Neuronal stem cell (in vitro differentiated cells): Measurements from ENCODE around the gene MAST4.

Source experiments
- DNase-seq: peaks from one replicate; pipeline ENCODE4 v3.0.0-alpha.2; 2013; ENCODE audit warnings: low spot score
- H2AFZ ChIP-seq: one replicate; pipeline ENCODE4 v1.6.1; 2013; ENCODE audit warnings: mild to moderate bottlenecking, low read length, inconsistent platforms
- H2AK5ac ChIP-seq: 2 replicates; pipeline ENCODE4 v1.6.1; 2013; ENCODE audit warnings: low read depth, mild to moderate bottlenecking, inconsistent platforms, low read length, moderate library complexity, mixed read lengths
- H2BK120ac ChIP-seq: 2 replicates; pipeline ENCODE4 v1.6.1; 2013; ENCODE audit warnings: low read depth, mild to moderate bottlenecking, inconsistent platforms, low read length, moderate library complexity, mixed read lengths
- H2BK12ac ChIP-seq: one replicate; pipeline ENCODE4 v1.6.1; 2013; ENCODE audit warnings: low read length, inconsistent platforms
- H2BK15ac ChIP-seq: 2 replicates; pipeline ENCODE4 v1.6.1; 2013; ENCODE audit warnings: mild to moderate bottlenecking, low read length, inconsistent platforms, mixed read lengths
- H2BK5ac ChIP-seq: one replicate; pipeline ENCODE4 v1.6.1; 2013; ENCODE audit warnings: inconsistent platforms, mild to moderate bottlenecking, low read length, moderate library complexity
- H3K14ac ChIP-seq: one replicate; pipeline ENCODE4 v1.6.1; 2013; ENCODE audit warnings: low read length, inconsistent platforms
- H3K18ac ChIP-seq: 2 replicates; pipeline ENCODE4 v1.6.1; 2013; ENCODE audit warnings: low read length, inconsistent platforms
- H3K23ac ChIP-seq: 2 replicates; pipeline ENCODE4 v1.6.1; 2013; ENCODE audit warnings: low read depth, mild to moderate bottlenecking, mixed read lengths, low read length, inconsistent platforms; ENCODE audit not compliant: poor library complexity
- H3K27ac ChIP-seq: replicated peaks from 3 replicates; pipeline ENCODE4 v1.5.1; 2013; ENCODE audit warnings: low read length, inconsistent platforms
- H3K27me3 ChIP-seq, 3 experiments: 2 replicates each; pipeline ENCODE4 v1.6.1; 2013; ENCODE audit warnings: low read length in 3 of 3, mild to moderate bottlenecking in 2 of 3, inconsistent platforms in 1 of 3, low read depth in 1 of 3, mixed read lengths in 1 of 3, moderate library complexity in 1 of 3; ENCODE audit not compliant: control insufficient read depth in 3 of 3, insufficient read depth in 3 of 3
- H3K36me3 ChIP-seq, 2 donors: replicated peaks in 1 of 2; 2 replicates each; pipeline ENCODE4 v1.6.1; 2013; ENCODE audit warnings: low read length in 2 of 2; ENCODE audit not compliant: control insufficient read depth in 2 of 2, insufficient read depth in 2 of 2
- H3K4ac ChIP-seq: 2 replicates; pipeline ENCODE4 v1.6.1; 2013; ENCODE audit warnings: inconsistent platforms, mild to moderate bottlenecking, low read length, moderate library complexity
- H3K4me1 ChIP-seq, 2 donors: 1 replicate in 1 of 2; 2 replicates in 1 of 2; pipeline ENCODE4 v1.6.1; 2013; ENCODE audit warnings: low read length in 2 of 2, low read depth in 1 of 2; ENCODE audit not compliant: control insufficient read depth in 2 of 2, insufficient read depth in 1 of 2
- H3K4me2 ChIP-seq: one replicate; pipeline ENCODE4 v1.6.1; 2013; ENCODE audit warnings: mild to moderate bottlenecking, low read length, inconsistent platforms; ENCODE audit not compliant: insufficient read depth, poor library complexity, severe bottlenecking
- H3K4me3 ChIP-seq, 2 donors: 2 replicates each; pipeline ENCODE4 v1.5.1; 2013; ENCODE audit warnings: low read length in 2 of 2, mild to moderate bottlenecking in 2 of 2, inconsistent platforms in 1 of 2, moderate library complexity in 1 of 2
- H3K79me1 ChIP-seq: one replicate; pipeline ENCODE4 v1.6.1; 2013; ENCODE audit warnings: low read depth, mild to moderate bottlenecking, inconsistent platforms, low read length, moderate library complexity
- H3K9ac ChIP-seq: one replicate; pipeline ENCODE4 v1.6.1; 2013; ENCODE audit warnings: mild to moderate bottlenecking, low read depth, low read length, inconsistent platforms; ENCODE audit not compliant: poor library complexity
- H3K9me3 ChIP-seq, 2 donors: replicated peaks in 1 of 2; 2 replicates each; pipeline versions ENCODE3 to v1.6.1; 2013; ENCODE audit warnings: low read length in 2 of 2, mild to moderate bottlenecking in 2 of 2, inconsistent platforms in 1 of 2, low read depth in 1 of 2, mixed read lengths in 1 of 2, moderate library complexity in 1 of 2; ENCODE audit not compliant: control insufficient read depth in 2 of 2, insufficient read depth in 1 of 2
- H4K8ac ChIP-seq: one replicate; pipeline ENCODE4 v1.6.1; 2013; ENCODE audit warnings: low read depth, mild to moderate bottlenecking, inconsistent platforms, low read length, moderate library complexity
- H4K91ac ChIP-seq: one replicate; pipeline ENCODE4 v1.6.1; 2013; ENCODE audit warnings: low read length, low read depth, mild to moderate bottlenecking, inconsistent platforms; ENCODE audit not compliant: poor library complexity
- WGBS, 2 donors: extraction: QIAGEN DNeasy Blood & Tissue Kit; methylation state at CpG; one replicate each; pipeline ENCODE4 v1.1.7; 2013; ENCODE audit warnings: missing lambda C conversion rate in 2 of 2, mixed read lengths in 1 of 2; ENCODE audit not compliant: insufficient read length in 2 of 2, insufficient replicate concordance in 1 of 2; ENCODE audit errors: extremely low coverage in 2 of 2; 5-methylcytosine and 5-hydroxymethylcytosine counted together

Gene MAST4

GRCh38 chr5:66929281-66929680, 333.1 kb downstream of the MAST4 start:
- H2AK5ac ChIP-seq: no peak overlapping the region
- no peaks in the 10 kb centered on the region for H3K27me3 ChIP-seq
- H3K14ac ChIP-seq: no peak overlapping the region
- no peak overlapping the region for H3K4me3 ChIP-seq
- no peak overlapping the region for H3K18ac ChIP-seq
- H3K4me1 ChIP-seq: no peaks in the 10 kb centered on the region
- H2BK12ac ChIP-seq: no peak overlapping the region
- no peak overlapping the region for H3K9ac ChIP-seq
- no CpG with 5 or more reads among the region's 1 CpG for WGBS, 2 donors
- no peak overlapping the region for H4K8ac ChIP-seq
- no peak overlapping the region for H3K4me2 ChIP-seq
- H3K4ac ChIP-seq: no peak overlapping the region
- H3K23ac ChIP-seq: no peak overlapping the region
- DNase-seq: no peak
- H2BK15ac ChIP-seq: no peak overlapping the region
- H3K36me3 ChIP-seq: no peaks in the 10 kb centered on the region
- H3K27ac ChIP-seq: no peak overlapping the region
- H4K91ac ChIP-seq: no peak overlapping the region
- H3K79me1 ChIP-seq: no peaks in the 10 kb centered on the region
- no peak overlapping the region for H2AFZ ChIP-seq
- no peak overlapping the region for H2BK120ac ChIP-seq
- H3K9me3 ChIP-seq: no peaks in the 10 kb centered on the region
- H2BK5ac ChIP-seq: no peak overlapping the region

GRCh38 chr5:66929995-66930394, 333.8 kb downstream of the MAST4 start:
- Histone ChIP-seq H2AFZ (no peak overlapping the region), H3K36me3 (no peaks in the 10 kb centered on the region), H3K27ac (no peak overlapping the region), H3K23ac (no peak overlapping the region), H2BK12ac (no peak overlapping the region), H3K9me3 (no peaks in the 10 kb centered on the region), H3K4me2 (no peak overlapping the region), H2AK5ac (no peak overlapping the region), H3K4ac (no peak overlapping the region), H3K4me1 (no peaks in the 10 kb centered on the region), H2BK15ac (no peak overlapping the region), H3K14ac (no peak overlapping the region), H4K91ac (no peak overlapping the region), H4K8ac (no peak overlapping the region), H3K9ac (no peak overlapping the region), H3K27me3 (no peaks in the 10 kb centered on the region), H3K79me1 (no peaks in the 10 kb centered on the region), H2BK120ac (no peak overlapping the region), H3K4me3 (no peak overlapping the region), H3K18ac (no peak overlapping the region), H2BK5ac (no peak overlapping the region)
- no CpG with 5 or more reads among the region's 2 CpGs for WGBS, 2 donors
- DNase-seq: no peak

- Histone ChIP-seq H2AFZ (no peak overlapping the region), H2BK15ac (no peak overlapping the region), H2BK5ac (no peak overlapping the region), H4K91ac (no peak overlapping the region), H3K79me1 (no peaks in the 10 kb centered on the region), H3K4me1 (peaks cover 0 to 3% of the 10 kb centered on the region in 2 donors), H3K14ac (no peak overlapping the region), H2AK5ac (no peak overlapping the region), H3K4me3 (no peak overlapping the region), H3K36me3 (no peaks in the 10 kb centered on the region), H3K23ac (no peak overlapping the region), H3K4ac (no peak overlapping the region), H3K27ac (no peak overlapping the region), H3K9me3 (no peaks in the 10 kb centered on the region), H3K9ac (no peak overlapping the region), H3K27me3 (no peaks in the 10 kb centered on the region), H2BK120ac (no peak overlapping the region), H4K8ac (no peak overlapping the region), H3K4me2 (no peak overlapping the region), H2BK12ac (no peak overlapping the region), H3K18ac (no peak overlapping the region)
- no CpG with 5 or more reads among the region's 5 CpGs for WGBS, 2 donors
- no peak for DNase-seq
Observed at GRCh38 chr5:66931651-66932050, 335.5 kb downstream of the MAST4 start.

- Histone ChIP-seq H4K91ac (no peak overlapping the region), H3K79me1 (no peaks in the 10 kb centered on the region), H3K14ac (no peak overlapping the region), H4K8ac (no peak overlapping the region), H3K4ac (no peak overlapping the region), H3K4me1 (peaks cover 0 to 5% of the 10 kb centered on the region in 2 donors), H2AK5ac (no peak overlapping the region), H3K9ac (no peak overlapping the region), H3K27me3 (no peaks in the 10 kb centered on the region), H2BK12ac (no peak overlapping the region), H3K9me3 (no peaks in the 10 kb centered on the region), H2BK15ac (no peak overlapping the region), H2BK5ac (no peak overlapping the region), H3K4me3 (no peak overlapping the region), H2AFZ (no peak overlapping the region), H3K36me3 (no peaks in the 10 kb centered on the region), H2BK120ac (no peak overlapping the region), H3K23ac (no peak overlapping the region), H3K18ac (no peak overlapping the region), H3K4me2 (no peak overlapping the region), H3K27ac (no peak overlapping the region)
- DNase-seq: no peak
- 100% methylated on average over 2 of the region's 3 CpGs; no CpG with 5 or more reads in 1 of the 2 donors for WGBS, 2 donors
Observed at GRCh38 chr5:66932457-66932856, 336.3 kb downstream of the MAST4 start.
